ENCODE data around the gene PLA2G6. TPM values are rescaled to one million over a fixed set of nuclear protein-coding genes. Genes with fewer than 3 reads are reported as not detected.

Gene PLA2G6
- total RNA-seq, 4 donors from 2014 or later, result 46.0 to 88.4 (median 64.8) TPM

DNA sequence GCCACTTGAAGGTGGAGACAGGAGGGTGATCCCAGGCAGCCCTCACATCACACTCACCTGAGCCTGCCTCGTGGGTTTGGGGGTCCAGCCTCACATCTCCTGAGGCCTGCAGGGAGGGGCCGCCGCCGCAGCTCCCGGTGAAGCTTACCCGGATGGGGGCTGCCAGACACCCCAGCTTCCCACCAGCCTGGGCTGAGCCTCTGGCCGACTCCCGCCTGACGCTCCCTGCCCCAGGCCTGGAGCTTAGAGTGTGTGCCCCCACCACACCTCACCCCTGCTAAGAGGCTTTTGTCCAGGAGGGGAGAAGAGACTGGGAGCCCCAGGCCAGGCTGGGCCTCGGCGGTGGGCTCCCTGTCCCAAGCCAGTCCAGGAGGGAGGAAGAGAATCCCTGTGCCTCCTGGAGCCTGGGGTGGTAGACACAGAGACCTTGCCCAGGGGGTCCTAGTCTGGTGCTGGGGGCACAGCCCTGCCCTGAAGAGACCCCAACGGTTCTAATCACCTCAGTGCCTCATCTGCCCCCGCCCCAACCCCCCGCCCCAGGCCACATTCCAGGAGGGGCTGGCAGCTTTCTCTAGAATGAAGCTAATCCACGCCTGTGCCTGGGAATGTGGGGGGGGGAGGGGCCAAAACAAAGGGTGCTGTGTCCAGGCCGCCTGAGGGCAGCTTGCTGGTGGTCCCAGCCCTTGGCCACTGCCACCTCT lies 97.5 kb downstream of the PLA2G6 start, which contains the start of gene SLC16A8:
Gene SLC16A8, minus strand, starts transcription at position 254 of the 701 bp plus-strand sequence. CDS start 1,311 bp downstream, outside the sequence.
- TF ChIP-seq, protein P1, sequence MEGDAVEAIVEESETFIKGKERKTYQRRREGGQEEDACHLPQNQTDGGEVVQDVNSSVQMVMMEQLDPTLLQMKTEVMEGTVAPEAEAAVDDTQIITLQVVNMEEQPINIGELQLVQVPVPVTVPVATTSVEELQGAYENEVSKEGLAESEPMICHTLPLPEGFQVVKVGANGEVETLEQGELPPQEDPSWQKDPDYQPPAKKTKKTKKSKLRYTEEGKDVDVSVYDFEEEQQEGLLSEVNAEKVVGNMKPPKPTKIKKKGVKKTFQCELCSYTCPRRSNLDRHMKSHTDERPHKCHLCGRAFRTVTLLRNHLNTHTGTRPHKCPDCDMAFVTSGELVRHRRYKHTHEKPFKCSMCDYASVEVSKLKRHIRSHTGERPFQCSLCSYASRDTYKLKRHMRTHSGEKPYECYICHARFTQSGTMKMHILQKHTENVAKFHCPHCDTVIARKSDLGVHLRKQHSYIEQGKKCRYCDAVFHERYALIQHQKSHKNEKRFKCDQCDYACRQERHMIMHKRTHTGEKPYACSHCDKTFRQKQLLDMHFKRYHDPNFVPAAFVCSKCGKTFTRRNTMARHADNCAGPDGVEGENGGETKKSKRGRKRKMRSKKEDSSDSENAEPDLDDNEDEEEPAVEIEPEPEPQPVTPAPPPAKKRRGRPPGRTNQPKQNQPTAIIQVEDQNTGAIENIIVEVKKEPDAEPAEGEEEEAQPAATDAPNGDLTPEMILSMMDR (IDR thresholded peaks at IDR 0.05), result no peak
- no peak for TF ChIP-seq POLR2A (IDR thresholded peaks at IDR 0.05)
- 76 to 78% methylated on average over 14 to 16 of the region's 16 CpGs for WGBS, 2 donors
- DNase-seq (ENCODE audit: low spot score in 2 of 2), result no peak
- intact Hi-C loops (cut with DNase I; ENCODE audit: low total_unique reads), result no loop called here
- no peak within 1 kb of the TSS for H3K4me3 ChIP-seq (ENCODE audit: low read depth, poor library complexity, severe bottlenecking)

GRCh38 chr22:38082986-38083710 lies 98.5 kb downstream of the PLA2G6 start:
- H3K4me3 ChIP-seq (ENCODE audit: low read depth, poor library complexity, severe bottlenecking), result no peak overlapping the region
- no peak for TF ChIP-seq POLR2A (IDR thresholded peaks at IDR 0.05)
- TF ChIP-seq, protein P1 (IDR thresholded peaks at IDR 0.05), result no peak
- WGBS, 2 donors, result 83 to 84% methylated on average over 24 of the region's 24 CpGs
- no peak for DNase-seq (ENCODE audit: low spot score in 2 of 2)
- intact Hi-C loops (cut with DNase I; ENCODE audit: low total_unique reads), result no loop called here

DNA sequence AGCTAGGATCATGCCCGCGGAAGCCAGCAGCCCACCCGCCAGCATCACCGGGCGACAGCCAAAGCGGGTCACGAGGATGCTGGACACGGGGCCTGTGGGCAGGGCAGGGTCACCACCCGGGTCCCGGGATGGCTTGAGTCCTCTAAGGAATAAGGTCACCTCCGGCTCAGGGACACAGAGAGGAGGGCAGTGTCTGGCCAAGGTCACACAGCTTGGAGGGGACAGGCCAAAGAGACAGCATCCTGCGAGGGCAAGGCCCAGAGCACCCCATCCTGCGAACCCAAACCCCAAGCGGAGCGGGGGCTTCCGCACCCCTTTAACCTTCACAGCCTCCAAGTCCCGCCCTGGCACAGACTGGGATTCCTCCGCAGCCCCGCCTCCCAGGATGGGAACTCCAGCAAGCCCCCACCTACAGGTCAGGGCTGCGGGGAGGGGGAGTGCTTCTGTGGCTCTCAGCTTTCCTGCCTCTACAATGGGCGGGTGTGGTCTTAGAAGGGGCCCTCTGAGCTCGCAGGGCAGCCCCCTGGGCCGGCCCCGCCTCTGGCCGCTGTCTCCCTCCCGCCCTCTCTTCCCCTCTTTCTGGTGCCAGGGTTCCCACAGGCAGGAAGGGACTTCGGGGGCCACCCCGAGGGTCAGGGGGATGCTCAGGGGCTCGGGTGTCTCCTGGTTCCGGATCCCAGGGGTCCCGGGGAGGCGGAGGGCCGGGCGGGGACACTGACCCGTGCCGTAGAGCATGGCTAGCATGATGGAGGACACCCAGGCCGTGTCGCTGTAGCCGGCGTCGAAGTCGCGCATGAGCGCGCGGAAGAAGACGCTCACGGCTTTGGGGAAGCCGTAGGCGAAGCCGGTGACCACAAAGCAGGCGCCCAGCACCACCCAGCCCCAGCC lies 99.4 kb downstream of the PLA2G6 start:
- no peak overlapping the region for H3K4me3 ChIP-seq (ENCODE audit: low read depth, poor library complexity, severe bottlenecking)
- TF ChIP-seq POLR2A (IDR thresholded peaks at IDR 0.05), result no peak
- TF ChIP-seq, protein P1 (IDR thresholded peaks at IDR 0.05), result no peak
- intact Hi-C loops (cut with DNase I; ENCODE audit: low total_unique reads), result no loop called here
- 24 to 39% methylated on average over 24 to 52 of the region's 52 CpGs for WGBS, 2 donors
- DNase-seq (ENCODE audit: low spot score in 2 of 2), result no peak

DNA sequence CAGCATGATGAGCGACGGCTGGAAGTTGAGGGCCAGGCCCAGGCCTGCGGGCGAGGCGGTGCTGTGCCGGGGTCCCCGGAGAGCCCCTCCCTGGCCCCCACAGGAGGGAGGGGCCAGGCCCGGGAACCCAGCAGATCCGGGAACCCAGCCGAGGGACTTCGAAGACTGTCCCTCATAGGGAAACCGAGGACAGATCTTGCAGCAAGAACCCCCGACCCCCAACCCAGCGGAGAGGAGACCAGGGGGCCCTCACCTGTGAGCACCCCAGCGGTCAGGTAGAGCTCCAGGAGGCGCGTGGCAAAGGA lies 100.0 kb downstream of the PLA2G6 start:
- intact Hi-C loops (cut with DNase I; ENCODE audit: low total_unique reads), result no loop called here
- 0 to 12% methylated on average over 5 to 6 of the region's 17 CpGs for WGBS, 2 donors

More for the DNA sequence above, 100.0 kb downstream of the PLA2G6 start:
- DNase-seq (ENCODE audit: low spot score in 2 of 2), result no peak
- no peak for TF ChIP-seq POLR2A (IDR thresholded peaks at IDR 0.05)
- TF ChIP-seq, protein P1 (IDR thresholded peaks at IDR 0.05), result no peak
- peak overlapping the region; percentile 6 for H3K4me3 ChIP-seq (ENCODE audit: low read depth, poor library complexity, severe bottlenecking)

All from lower leg skin (tissue), 4 donors.